Endothelial cell of umbilical vein (primary cell): ENCODE measurements around the gene ZNF560. TPM values are rescaled to one million over a fixed set of nuclear protein-coding genes. Genes with fewer than 3 reads are reported as not detected.

ENCODE experiments used
- BruUV-seq: library from RNA; stranded (reverse); fragments of 400-500 nt; replicated peaks from 2 replicates; lab custom pipeline; 2021; lab: Mats Ljungman, UMichigan
- CTCF ChIA-PET: fragments of 300-600, 350-600 bp; sonication (Branson Sonifier 250); formaldehyde crosslinking; loops from one replicate; lab custom pipeline; 2021; ENCODE audit warnings: antibody characterized with exemption, inconsistent platforms; lab: Charles Lee
- POLR2A ChIA-PET: fragments of 300-600, 350-600 bp; sonication (Branson Sonifier 250); formaldehyde crosslinking; loops from one replicate; lab custom pipeline; 2021; ENCODE audit warnings: antibody characterized with exemption, inconsistent platforms; lab: Charles Lee
- DNase-seq: peaks from one replicate; pipeline ENCODE4 v3.0.0-alpha.2; 2011; ENCODE audit warnings: low read depth, low spot score
- FAIRE-seq: peaks from 2 replicates; lab custom pipeline; 2011; peaks lifted over from hg19 to GRCh38; lab: Jason Lieb, UNC
- H2AFZ ChIP-seq: 2 replicates; pipeline ENCODE4 v1.6.0; 2012; ENCODE audit warnings: low read depth, low read length, control low read depth, inconsistent platforms
- H3K27ac ChIP-seq: 2 replicates; pipeline ENCODE4 v1.5.1; 2011; ENCODE audit warnings: low read depth, mild to moderate bottlenecking, control low read depth, low read length, moderate library complexity; ENCODE audit not compliant: insufficient read depth
- H3K27me3 ChIP-seq, 2 experiments: 2 replicates each; pipeline versions ENCODE4 v1.6.0 to v1.6.1; 2011; ENCODE audit warnings: low read length in 2 of 2, mixed read lengths in 1 of 2; ENCODE audit not compliant: control insufficient read depth in 2 of 2, insufficient read depth in 2 of 2
- H3K36me3 ChIP-seq, 2 experiments: 2 replicates in 1 of 2; 3 replicates in 1 of 2; pipeline ENCODE4 v1.5.1; 2011; ENCODE audit warnings: low read length in 2 of 2, mild to moderate bottlenecking in 1 of 2, moderate library complexity in 1 of 2; ENCODE audit not compliant: control insufficient read depth in 2 of 2, insufficient read depth in 2 of 2; ENCODE audit errors: extremely low read depth in 1 of 2
- H3K4me1 ChIP-seq: 3 replicates; pipeline ENCODE4 v1.5.1; 2011; ENCODE audit warnings: mild to moderate bottlenecking, low read length; ENCODE audit not compliant: control insufficient read depth, insufficient read depth; ENCODE audit errors: extremely low read depth
- H3K4me2 ChIP-seq: 2 replicates; pipeline ENCODE4 v1.6.1; 2011; ENCODE audit warnings: low read length, control low read depth, mixed read lengths; ENCODE audit not compliant: insufficient read depth
- H3K4me3 ChIP-seq, 3 experiments: fragments of 200-600 bp in 1 of 3; sonication (generic), shearing (Covaris generic) in 1 of 3; replicated peaks in 1 of 3; 2 replicates each; pipeline ENCODE4 v1.5.1; 2011 to 2016; ENCODE audit warnings: control low read depth in 3 of 3, low read length in 3 of 3, mild to moderate bottlenecking in 2 of 3, inconsistent platforms in 1 of 3, low read depth in 1 of 3, moderate library complexity in 1 of 3; ENCODE audit not compliant: insufficient read depth in 1 of 3
- H3K79me2 ChIP-seq: 2 replicates; pipeline ENCODE4 v1.6.0; 2012; ENCODE audit warnings: low read length, inconsistent platforms; ENCODE audit not compliant: control insufficient read depth, insufficient read depth
- H3K9ac ChIP-seq: replicated peaks from 2 replicates; pipeline ENCODE3; 2011; ENCODE audit warnings: low read length, control low read depth; ENCODE audit not compliant: insufficient read depth; ENCODE audit errors: extremely low read depth
- H3K9me1 ChIP-seq: replicated peaks from 3 replicates; pipeline ENCODE4 v1.6.0; 2011; ENCODE audit warnings: mild to moderate bottlenecking, low read length; ENCODE audit not compliant: control insufficient read depth, insufficient read depth; ENCODE audit errors: extremely low read depth
- H3K9me3 ChIP-seq: replicated peaks from 2 replicates; pipeline ENCODE4 v1.5.1; 2012; ENCODE audit warnings: low read length, inconsistent platforms; ENCODE audit not compliant: control insufficient read depth, insufficient read depth
- H4K20me1 ChIP-seq: replicated peaks from 2 replicates; pipeline ENCODE3; 2011; ENCODE audit warnings: mild to moderate bottlenecking, low read length; ENCODE audit not compliant: control insufficient read depth, insufficient read depth; ENCODE audit errors: extremely low read depth
- EZH2 ChIP-seq: IDR thresholded peaks from 2 replicates; pipeline ENCODE4 v1.6.1; 2012; ENCODE audit warnings: borderline replicate concordance, low read depth, mild to moderate bottlenecking, moderate library complexity, low read length, inconsistent platforms; ENCODE audit not compliant: severe bottlenecking
- FOS ChIP-seq: IDR thresholded peaks from 2 replicates; pipeline ENCODE4 v1.6.1; 2011; ENCODE audit warnings: mild to moderate bottlenecking, low read length, moderate library complexity, borderline replicate concordance; ENCODE audit not compliant: insufficient read depth
- GATA2 ChIP-seq: IDR thresholded peaks from 2 replicates; pipeline ENCODE4 v1.7.0; 2011; ENCODE audit warnings: low read depth, mild to moderate bottlenecking, moderate library complexity, mixed read lengths, low read length; ENCODE audit not compliant: insufficient read length, insufficient read depth
- JUN ChIP-seq: IDR thresholded peaks from 2 replicates; pipeline ENCODE4 v1.6.1; 2011; ENCODE audit warnings: borderline replicate concordance, low read depth; ENCODE audit not compliant: insufficient read length, insufficient read depth
- MAX ChIP-seq: IDR thresholded peaks from 2 replicates; pipeline ENCODE4 v1.6.1; 2011; ENCODE audit not compliant: insufficient read depth, insufficient read length
- MYC ChIP-seq: IDR thresholded peaks from one replicate; pipeline ENCODE4 v1.6.1; 2011; ENCODE audit warnings: mild to moderate bottlenecking, low read depth, low read length
- POLR2A ChIP-seq: IDR thresholded peaks from 2 replicates; pipeline ENCODE4 v1.6.1; 2012; ENCODE audit warnings: low read depth, mild to moderate bottlenecking, control low read depth, low read length
- POLR2AphosphoS5 ChIP-seq: IDR thresholded peaks from 2 replicates; pipeline ENCODE4 v1.6.1; 2012; ENCODE audit warnings: low read depth, mild to moderate bottlenecking, control low read depth, low read length, moderate library complexity; ENCODE audit not compliant: insufficient read depth
- dilution Hi-C: fragments of 300-500 bp; cut with MboI; formaldehyde crosslinking; loops from one replicate; pipeline ENCODE4 v1.15.0; 2019; ENCODE audit warnings: low sequenced_read_pairs; ENCODE audit not compliant: extremely low pct_ligation_motif_present
- intact Hi-C: fragments of 100-400 bp; cut with micrococcal nuclease; formaldehyde crosslinking; loops from one replicate; pipeline ENCODE4 v1.10.0; 2022
- polyA plus RNA-seq, 4 experiments: library from polyadenylated mRNA; depleted of rRNA in 3 of 4; stranded (reverse) in 3 of 4; unstranded in 1 of 4; fragments of >200 nt; gene quantifications; 2 replicates each; pipeline versions ENCODE4 v1.2.1 to v1.2.3, GENCODE V29; 2011 to 2012; ENCODE audit warnings: missing spikeins in 1 of 4
- total RNA-seq: library from RNA; stranded (reverse); gene quantifications from 2 replicates; pipeline ENCODE4 v1.2.3, GENCODE V29; 2021
- TF ChIP-seq, protein P1 (sequence below), 2 donors: IDR thresholded peaks; 1 replicate in 1 of 2; 2 replicates in 1 of 2; pipeline ENCODE4 v1.5.1; 2011; ENCODE audit warnings: low read length in 2 of 2, mild to moderate bottlenecking in 2 of 2, moderate library complexity in 2 of 2, control low read depth in 1 of 2, inconsistent platforms in 1 of 2, low read depth in 1 of 2; ENCODE audit not compliant: insufficient read depth in 1 of 2; ENCODE audit errors: extremely low read depth in 1 of 2

The ZNF560 gene
- total and polyA plus RNA-seq, 2 donors (not counting 3 experiments of a cell fraction or from before 2014, with no cell fraction given), result 0.06 TPM; not detected in 1

DNA sequence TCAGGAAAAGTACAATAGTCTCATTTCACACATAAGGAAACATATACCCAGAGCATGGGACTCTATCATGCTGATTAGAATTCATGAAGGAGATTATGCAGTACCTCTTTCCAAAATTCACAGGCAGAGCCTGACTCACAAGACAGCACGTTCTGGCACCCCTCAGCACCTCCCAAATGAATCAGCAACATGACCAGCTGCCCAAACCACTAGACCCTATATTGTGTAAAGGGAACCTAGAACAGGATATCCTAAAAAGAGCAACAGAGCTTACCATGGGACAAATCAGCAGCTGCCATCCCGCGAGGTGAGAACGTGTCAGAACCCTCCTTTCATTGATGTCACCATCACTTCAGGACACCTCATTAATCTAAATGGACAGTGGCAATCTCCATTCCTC, 37.5 kb upstream of the ZNF560 start:
- DNase-seq (no peak), FAIRE-seq (no peak)
- intact Hi-C loops, result no loop called here
- no TSS peak for BruUV-seq
- no peak overlapping the region for H3K9ac ChIP-seq
- CTCF ChIA-PET, result no interaction called here
- no peaks in the 10 kb centered on the region for H3K27me3 ChIP-seq
- H3K4me1 ChIP-seq, result peaks cover 5% of the 10 kb centered on the region
- no peak overlapping the region for H2AFZ ChIP-seq
- POLR2A ChIA-PET, result no interaction called here
- dilution Hi-C loops, result no loop called here
- no peak overlapping the region for H3K4me3 ChIP-seq
- no peaks in the 10 kb centered on the region for H3K9me1 ChIP-seq
- H3K4me2 ChIP-seq, result no peak overlapping the region
- H3K27ac ChIP-seq, result no peak overlapping the region
- peaks cover 3% of the 10 kb centered on the region for H3K9me3 ChIP-seq
- H3K79me2 ChIP-seq, result peaks cover 19% of the 10 kb centered on the region
- TF ChIP-seq POLR2A (no peak), MYC (no peak), POLR2AphosphoS5 (no peak)
- TF ChIP-seq, protein P1, sequence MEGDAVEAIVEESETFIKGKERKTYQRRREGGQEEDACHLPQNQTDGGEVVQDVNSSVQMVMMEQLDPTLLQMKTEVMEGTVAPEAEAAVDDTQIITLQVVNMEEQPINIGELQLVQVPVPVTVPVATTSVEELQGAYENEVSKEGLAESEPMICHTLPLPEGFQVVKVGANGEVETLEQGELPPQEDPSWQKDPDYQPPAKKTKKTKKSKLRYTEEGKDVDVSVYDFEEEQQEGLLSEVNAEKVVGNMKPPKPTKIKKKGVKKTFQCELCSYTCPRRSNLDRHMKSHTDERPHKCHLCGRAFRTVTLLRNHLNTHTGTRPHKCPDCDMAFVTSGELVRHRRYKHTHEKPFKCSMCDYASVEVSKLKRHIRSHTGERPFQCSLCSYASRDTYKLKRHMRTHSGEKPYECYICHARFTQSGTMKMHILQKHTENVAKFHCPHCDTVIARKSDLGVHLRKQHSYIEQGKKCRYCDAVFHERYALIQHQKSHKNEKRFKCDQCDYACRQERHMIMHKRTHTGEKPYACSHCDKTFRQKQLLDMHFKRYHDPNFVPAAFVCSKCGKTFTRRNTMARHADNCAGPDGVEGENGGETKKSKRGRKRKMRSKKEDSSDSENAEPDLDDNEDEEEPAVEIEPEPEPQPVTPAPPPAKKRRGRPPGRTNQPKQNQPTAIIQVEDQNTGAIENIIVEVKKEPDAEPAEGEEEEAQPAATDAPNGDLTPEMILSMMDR (IDR thresholded peaks at IDR 0.05; ENCODE audit: extremely low read depth in 1 of 2, insufficient read depth in 1 of 2, low read depth in 1 of 2, low read length in 2 of 2), result no peak
- H4K20me1 ChIP-seq, result no peaks in the 10 kb centered on the region
- peaks cover 19 to 31% of the 10 kb centered on the region in 2 experiments for H3K36me3 ChIP-seq

DNA sequence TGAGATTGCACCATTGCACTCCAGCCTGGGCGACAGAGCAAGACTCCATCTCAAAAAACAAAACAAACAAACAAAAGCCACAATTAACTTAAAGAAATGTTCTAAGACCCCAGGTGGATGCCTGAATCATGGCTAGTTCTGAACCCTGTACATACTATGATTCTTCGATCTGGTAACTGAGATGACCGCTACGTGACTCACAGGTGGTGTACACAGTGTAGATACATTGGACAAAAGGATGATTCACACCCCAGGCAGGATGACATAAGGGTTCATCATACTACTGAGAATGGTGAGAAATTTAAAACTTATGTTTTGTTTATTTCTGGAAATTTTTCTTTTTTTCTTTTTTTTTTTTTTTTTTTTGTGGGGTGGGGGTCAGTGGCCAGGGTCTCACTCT, 33.5 kb upstream of the ZNF560 start:
- no peaks in the 10 kb centered on the region for H4K20me1 ChIP-seq
- intact Hi-C loops, result no loop called here
- H2AFZ ChIP-seq, result no peak overlapping the region
- TF ChIP-seq MAX (no peak), GATA2 (no peak), JUN (no peak), MYC (no peak), POLR2A (no peak), EZH2 (no peak), POLR2AphosphoS5 (no peak), FOS (no peak)
- TF ChIP-seq, protein P1 (IDR thresholded peaks at IDR 0.05; ENCODE audit: extremely low read depth in 1 of 2, insufficient read depth in 1 of 2, low read depth in 1 of 2, low read length in 2 of 2), result no peak
- H3K4me2 ChIP-seq, result no peak overlapping the region
- BruUV-seq, result no TSS peak
- DNase-seq, result no peak
- H3K36me3 ChIP-seq, result peaks cover 40 to 54% of the 10 kb centered on the region in 2 experiments
- H3K4me3 ChIP-seq, result no peak overlapping the region
- ChIA-PET POLR2A (no interaction called here), CTCF (no interaction called here)
- dilution Hi-C loops, result no loop called here
- H3K9ac ChIP-seq, result no peak overlapping the region
- no peaks in the 10 kb centered on the region for H3K27me3 ChIP-seq
- no peak for FAIRE-seq
- H3K27ac ChIP-seq, result no peak overlapping the region
- H3K79me2 ChIP-seq, result peaks cover 8% of the 10 kb centered on the region
- no peaks in the 10 kb centered on the region for H3K4me1 ChIP-seq
- peaks cover 33% of the 10 kb centered on the region for H3K9me3 ChIP-seq
- H3K9me1 ChIP-seq, result no peaks in the 10 kb centered on the region
